ENCODE measurements around the gene USP30. TPM values are rescaled to one million over a fixed set of nuclear protein-coding genes. Genes with fewer than 3 reads are reported as not detected.

Gene USP30
- total RNA-seq, 2 donors from 2014 or later, result 13.8 to 19.1 TPM

DNA sequence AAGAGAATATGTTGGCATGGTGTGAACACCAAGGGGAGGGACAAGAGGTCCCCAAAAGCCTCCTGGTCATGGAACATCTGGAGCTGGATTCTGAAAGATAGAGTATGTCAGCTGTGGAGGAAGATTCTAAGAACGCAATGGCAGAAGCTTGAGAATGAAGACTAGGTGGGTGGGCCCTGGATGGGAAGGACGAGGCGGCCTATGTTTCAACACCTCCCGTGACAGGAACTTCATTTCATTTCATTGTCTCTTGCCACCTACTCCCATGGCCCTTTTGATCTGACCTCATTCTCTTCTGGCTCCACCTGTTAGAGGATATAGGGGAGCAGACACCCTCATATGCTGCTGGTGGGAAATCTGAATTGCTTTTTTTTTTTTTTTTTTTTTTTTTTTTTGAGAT lies 48.4 kb downstream of the USP30 start:
- DNase-seq (ENCODE audit: low spot score), result no peak
- no peak overlapping the region for H3K4me3 ChIP-seq
- H3K27ac ChIP-seq, result no peak overlapping the region
- no peaks in the 10 kb centered on the region for H3K9me3 ChIP-seq
- peaks cover 32% of the 10 kb centered on the region for H3K36me3 ChIP-seq
- no peaks in the 10 kb centered on the region for H3K27me3 ChIP-seq
- TF ChIP-seq CTCF (IDR thresholded peaks at IDR 0.05), result no peak
- H3K4me1 ChIP-seq, result peaks cover 0 to 18% of the 10 kb centered on the region in 2 donors

DNA sequence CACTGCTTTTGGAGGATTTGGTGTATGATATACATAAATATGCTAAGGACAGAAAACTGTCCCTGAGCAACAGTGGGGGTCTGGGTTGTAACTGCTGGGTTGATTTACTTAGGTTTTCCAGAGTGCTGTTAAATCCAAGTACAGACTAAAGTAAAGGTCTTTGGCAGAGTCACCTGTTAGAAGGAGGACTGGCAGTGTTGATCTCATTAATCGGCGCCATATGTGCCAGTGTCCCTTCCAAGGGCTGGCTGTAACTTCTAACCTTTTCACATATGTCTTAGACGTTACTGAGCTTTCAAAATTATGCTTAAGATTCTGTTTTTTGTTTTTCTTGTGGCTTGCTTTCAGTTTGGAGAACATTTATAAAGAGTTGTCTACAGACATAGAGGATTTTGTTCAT lies 50.1 kb downstream of the USP30 start:
- Histone ChIP-seq H3K36me3 (peaks cover 44% of the 10 kb centered on the region), H3K27ac (no peak overlapping the region), H3K4me3 (no peak overlapping the region), H3K27me3 (no peaks in the 10 kb centered on the region), H3K9me3 (no peaks in the 10 kb centered on the region), H3K4me1 (peaks cover 0 to 14% of the 10 kb centered on the region in 2 donors)
- no peak for DNase-seq (ENCODE audit: low spot score)
- no peak for TF ChIP-seq CTCF (IDR thresholded peaks at IDR 0.05)

DNA sequence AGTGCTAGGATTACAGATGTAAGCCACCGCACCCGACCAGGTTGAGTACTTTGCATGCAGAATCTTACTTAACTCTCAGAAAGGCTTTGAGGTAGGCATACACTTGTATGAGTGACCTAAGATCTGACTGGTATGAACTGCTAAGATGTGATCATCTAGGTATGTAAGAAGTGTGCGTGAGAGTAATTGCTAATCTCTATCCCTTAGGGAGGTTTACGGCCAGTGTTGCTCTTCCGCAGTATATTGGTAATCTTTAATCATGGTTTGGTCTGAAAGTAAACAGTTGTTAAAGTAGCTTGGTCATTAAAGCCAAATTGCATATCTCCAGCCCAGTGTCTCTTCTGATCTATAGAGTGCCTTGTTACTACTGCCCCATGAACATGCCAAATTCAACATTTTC lies 52.8 kb downstream of the USP30 start:
- Histone ChIP-seq H3K27ac (no peak overlapping the region), H3K36me3 (peaks cover 51% of the 10 kb centered on the region), H3K4me3 (no peak overlapping the region), H3K9me3 (no peaks in the 10 kb centered on the region), H3K4me1 (peaks cover 0 to 3% of the 10 kb centered on the region in 2 donors), H3K27me3 (no peaks in the 10 kb centered on the region)
- DNase-seq (ENCODE audit: low spot score), result no peak
- no peak for TF ChIP-seq CTCF (IDR thresholded peaks at IDR 0.05)

- Histone ChIP-seq H3K27ac (peak overlapping the region; percentile 94 to 95), H3K4me3 (no peak overlapping the region), H3K36me3 (peaks cover 28% of the 10 kb centered on the region), H3K9me3 (no peaks in the 10 kb centered on the region), H3K4me1 (peaks cover 0 to 43% of the 10 kb centered on the region in 2 donors), H3K27me3 (no peaks in the 10 kb centered on the region)
- no peak for DNase-seq (ENCODE audit: low spot score)
- TF ChIP-seq CTCF (IDR thresholded peaks at IDR 0.05), result no peak
Observed at GRCh38 chr12:109109746-109110350, 57.5 kb downstream of the USP30 start.

GRCh38 chr12:109110988-109111495 lies 58.7 kb downstream of the USP30 start:
- H3K27ac ChIP-seq, result peak overlapping the region; percentile 94 to 95
- no peaks in the 10 kb centered on the region for H3K27me3 ChIP-seq
- no peaks in the 10 kb centered on the region for H3K9me3 ChIP-seq
- DNase-seq (ENCODE audit: low spot score), result peak; percentile 91
- H3K4me3 ChIP-seq, result peak overlapping the region; percentile 49 to 60
- H3K36me3 ChIP-seq, result peaks cover 16% of the 10 kb centered on the region
- no peak for TF ChIP-seq CTCF (IDR thresholded peaks at IDR 0.05)
- peaks cover 0 to 55% of the 10 kb centered on the region in 2 donors for H3K4me1 ChIP-seq

Data from right atrium auricular region (tissue), 2 donors.